B cell (primary cell): ENCODE results near the gene SMIM1. TPM values are rescaled to one million over a fixed set of nuclear protein-coding genes. Genes with fewer than 3 reads are reported as not detected.
"Not testable (repeated sequence)": the region's sequence is repeated elsewhere in the genome, so short reads cannot be mapped to it uniquely, and the experiment has no call there.

ENCODE experiments used
- ATAC-seq: fragments of 200-7000 bp; cut with Tn5 transposase; one replicate; pipeline ENCODE4 v1.10.0; 2021; ENCODE audit warnings: low read depth, mild to moderate bottlenecking, moderate number of reproducible peaks, moderate library complexity
- CTCF ChIA-PET: fragments of 350-600 bp; sonication (Branson Sonifier 250); formaldehyde crosslinking; loops from one replicate; lab custom pipeline; 2021; ENCODE audit warnings: antibody characterized with exemption, inconsistent platforms; lab: Charles Lee
- POLR2A ChIA-PET: fragments of 350-600 bp; sonication (Branson Sonifier 250); formaldehyde crosslinking; loops from one replicate; lab custom pipeline; 2021; ENCODE audit warnings: antibody characterized with exemption; lab: Charles Lee
- DNase-seq: peaks from one replicate; pipeline ENCODE4 v3.0.0; 2013
- H2AFZ ChIP-seq: 2 replicates; pipeline ENCODE4 v1.6.1; 2012; ENCODE audit warnings: mild to moderate bottlenecking, low read depth, low read length; ENCODE audit not compliant: insufficient read depth, poor library complexity, severe bottlenecking
- H3K27ac ChIP-seq, 2 donors: 1 replicate in 1 of 2; 2 replicates in 1 of 2; pipeline ENCODE4 v1.5.1; 2012 to 2013; ENCODE audit warnings: low read length in 2 of 2, mild to moderate bottlenecking in 2 of 2, moderate library complexity in 1 of 2
- H3K27me3 ChIP-seq, 4 experiments: fragments of 200-600 bp in 1 of 4; sonication (generic) in 1 of 4; replicated peaks in 1 of 4; 1 replicate in 2 of 4; 2 replicates in 2 of 4; pipeline versions ENCODE4 v1.6.1 to v1.7.0; 2013 to 2016; ENCODE audit warnings: low read length in 3 of 4, mild to moderate bottlenecking in 2 of 4, mixed read lengths in 1 of 4, moderate library complexity in 1 of 4; ENCODE audit not compliant: insufficient read depth in 4 of 4, control insufficient read depth in 3 of 4; ENCODE audit errors: control extremely low read depth in 1 of 4
- H3K36me3 ChIP-seq, 2 experiments: replicated peaks in 1 of 2; 1 replicate in 1 of 2; 2 replicates in 1 of 2; pipeline versions ENCODE4 v1.6.1 to v1.7.1; 2013; ENCODE audit warnings: low read length in 1 of 2; ENCODE audit not compliant: insufficient read depth in 2 of 2, control insufficient read depth in 1 of 2; ENCODE audit errors: control extremely low read depth in 1 of 2, extremely low read depth in 1 of 2
- H3K4me1 ChIP-seq, 2 donors: fragments of 200-600 bp in 1 of 2; sonication (generic) in 1 of 2; 1 replicate in 1 of 2; 2 replicates in 1 of 2; pipeline versions ENCODE4 v1.5.1 to v1.6.1; 2013 to 2017; ENCODE audit warnings: low read length in 2 of 2; ENCODE audit not compliant: control insufficient read depth in 2 of 2, insufficient read depth in 2 of 2
- H3K4me2 ChIP-seq: replicated peaks from 2 replicates; pipeline ENCODE3; 2012; ENCODE audit warnings: mild to moderate bottlenecking, low read depth, low read length; ENCODE audit not compliant: poor library complexity, severe bottlenecking
- H3K4me3 ChIP-seq, 5 experiments: fragments of 200-600 bp in 1 of 5; sonication (generic) in 1 of 5; 1 replicate in 3 of 5; 2 replicates in 2 of 5; pipeline versions ENCODE4 v1.5.1 to v1.7.0; 2011 to 2016; ENCODE audit warnings: low read length in 4 of 5, mild to moderate bottlenecking in 4 of 5, low read depth in 2 of 5, control low read depth in 1 of 5, moderate library complexity in 1 of 5; ENCODE audit not compliant: insufficient read depth in 1 of 5; ENCODE audit errors: control extremely low read depth in 1 of 5, extremely low read depth in 1 of 5
- H3K79me2 ChIP-seq: fragments of 200-600 bp; sonication (generic); one replicate; pipeline ENCODE4 v1.6.0; 2016; ENCODE audit warnings: low read length; ENCODE audit not compliant: control insufficient read depth, insufficient read depth
- H3K9ac ChIP-seq: fragments of 200-600 bp; sonication (generic); 2 replicates; pipeline ENCODE4 v1.6.1; 2017; ENCODE audit warnings: mild to moderate bottlenecking, low read length, moderate library complexity
- H3K9me3 ChIP-seq, 3 donors: one replicate each; pipeline versions ENCODE4 v1.6.1 to v1.7.1; 2013; ENCODE audit warnings: low read length in 2 of 3; ENCODE audit not compliant: control insufficient read depth in 2 of 3, insufficient read depth in 1 of 3; ENCODE audit errors: control extremely low read depth in 1 of 3
- H4K20me1 ChIP-seq: 2 replicates; pipeline ENCODE4 v1.6.0; 2012; ENCODE audit warnings: mild to moderate bottlenecking, low read length; ENCODE audit not compliant: insufficient read depth, control insufficient read depth, poor library complexity, severe bottlenecking
- H3K27ac Mint-ChIP-seq: one replicate; pipeline ENCODE4 v1.8.0; 2021; ENCODE audit warnings: mixed read lengths
- H3K27me3 Mint-ChIP-seq: one replicate; pipeline ENCODE4 v1.8.0; 2021; ENCODE audit warnings: mixed read lengths
- H3K4me1 Mint-ChIP-seq: one replicate; pipeline ENCODE4 v1.8.0; 2021; ENCODE audit warnings: mixed read lengths
- H3K4me3 Mint-ChIP-seq: one replicate; pipeline ENCODE4 v1.8.0; 2021; ENCODE audit warnings: mixed read lengths
- H3K9me3 Mint-ChIP-seq: one replicate; pipeline ENCODE4 v1.8.0; 2022; ENCODE audit warnings: mixed read lengths; ENCODE audit not compliant: insufficient read depth
- CTCF ChIP-seq: fragments of 200-600 bp; IDR thresholded peaks from one replicate; pipeline ENCODE4 v1.8.0; 2022; ENCODE audit warnings: antibody characterized with exemption, mild to moderate bottlenecking
- EZH2 ChIP-seq: IDR thresholded peaks from 2 replicates; pipeline ENCODE4 v1.6.1; 2012; ENCODE audit warnings: borderline replicate concordance, low read depth, mild to moderate bottlenecking, moderate library complexity, low read length; ENCODE audit not compliant: insufficient read depth, poor library complexity, severe bottlenecking
- WGBS: methylation state at CpG from one replicate; pipeline ENCODE4 v1.1.5; 2013; ENCODE audit warnings: missing lambda C conversion rate; ENCODE audit not compliant: insufficient coverage; 5-methylcytosine and 5-hydroxymethylcytosine counted together
- intact Hi-C: fragments of 100-400 bp; cut with micrococcal nuclease; formaldehyde crosslinking; loops from one replicate; pipeline ENCODE4 v1.10.0; 2022
- polyA plus RNA-seq: library from polyadenylated mRNA; depleted of rRNA; stranded (reverse); fragments of >200 nt; gene quantifications from 2 replicates; pipeline ENCODE4 v1.2.3, GENCODE V29; 2012
- total RNA-seq, 2 donors: library from RNA; stranded (reverse); fragments of 120-200 nt in 1 of 2; gene quantifications; 1 replicate in 1 of 2; 2 replicates in 1 of 2; pipeline versions ENCODE4 v1.2.3 to v1.2.4, GENCODE V29; 2013 to 2022

Gene SMIM1
- total and polyA plus RNA-seq, 2 donors (not counting 1 experiment from before 2014, with no cell fraction given) = 2.6 to 9.0 TPM

GRCh38 chr1:3809680-3810079, 37.1 kb downstream of the SMIM1 start:
- Histone ChIP-seq H3K4me1 (no peaks in the 10 kb centered on the region), H3K36me3 (peaks cover 0 to 10% of the 10 kb centered on the region in 2 experiments), H4K20me1 (no peaks in the 10 kb centered on the region), H3K4me2 (no peak overlapping the region), H3K27ac (no peak overlapping the region), H3K9ac (no peak overlapping the region), H3K27me3 (no peaks in the 10 kb centered on the region), H3K4me3 (no peak overlapping the region), H2AFZ (no peak overlapping the region), H3K9me3 (peaks cover 0 to 7% (median 0%) of the 10 kb centered on the region in 3 donors), H3K79me2 (no peaks in the 10 kb centered on the region)
- Mint-ChIP-seq H3K4me3 (no peak overlapping the region), H3K27me3 (peaks cover 14% of the 10 kb centered on the region), H3K9me3 (no peaks in the 10 kb centered on the region), H3K27ac (no peak overlapping the region), H3K4me1 (no peaks in the 10 kb centered on the region)
- TF ChIP-seq CTCF (no peak), EZH2 (no peak)
- ChIA-PET POLR2A (no interaction called here), CTCF (no interaction called here)
- no peak for ATAC-seq
- no peak for DNase-seq
- intact Hi-C loops = no loop called here
- WGBS = 88% methylated on average over 6 of the region's 7 CpGs

GRCh38 chr1:3810149-3810761, 37.7 kb downstream of the SMIM1 start:
- 83% methylated on average over 3 of the region's 9 CpGs for WGBS
- H3K9me3 ChIP-seq, intact Hi-C loops, H3K27ac Mint-ChIP-seq, ATAC-seq, H3K4me2 ChIP-seq, H3K9ac ChIP-seq, DNase-seq, CTCF ChIA-PET, H3K4me1 Mint-ChIP-seq, H2AFZ ChIP-seq, H4K20me1 ChIP-seq, H3K9me3 Mint-ChIP-seq, H3K4me3 ChIP-seq, H3K79me2 ChIP-seq, H3K27ac ChIP-seq, H3K4me3 Mint-ChIP-seq, H3K4me1 ChIP-seq, POLR2A ChIA-PET, H3K27me3 ChIP-seq, H3K27me3 Mint-ChIP-seq: not testable (repeated sequence)
- H3K36me3 ChIP-seq = peaks cover 0 to 15% of the 10 kb centered on the region in 2 experiments
